Hematopoietic multipotent progenitor cell treated with erythropoietin and hydrocortisone succinate and interleukin-3 and kit ligand, for 8 days (in vitro differentiated cells): Measurements from ENCODE around the gene SPN.
"Not testable (repeated sequence)": the region's sequence is repeated elsewhere in the genome, so short reads cannot be mapped to it uniquely, and the experiment has no call there.

Experiments used
- DNase-seq: peaks from one replicate; pipeline ENCODE4 v3.0.0-alpha.2; 2015

SPN gene

DNA sequence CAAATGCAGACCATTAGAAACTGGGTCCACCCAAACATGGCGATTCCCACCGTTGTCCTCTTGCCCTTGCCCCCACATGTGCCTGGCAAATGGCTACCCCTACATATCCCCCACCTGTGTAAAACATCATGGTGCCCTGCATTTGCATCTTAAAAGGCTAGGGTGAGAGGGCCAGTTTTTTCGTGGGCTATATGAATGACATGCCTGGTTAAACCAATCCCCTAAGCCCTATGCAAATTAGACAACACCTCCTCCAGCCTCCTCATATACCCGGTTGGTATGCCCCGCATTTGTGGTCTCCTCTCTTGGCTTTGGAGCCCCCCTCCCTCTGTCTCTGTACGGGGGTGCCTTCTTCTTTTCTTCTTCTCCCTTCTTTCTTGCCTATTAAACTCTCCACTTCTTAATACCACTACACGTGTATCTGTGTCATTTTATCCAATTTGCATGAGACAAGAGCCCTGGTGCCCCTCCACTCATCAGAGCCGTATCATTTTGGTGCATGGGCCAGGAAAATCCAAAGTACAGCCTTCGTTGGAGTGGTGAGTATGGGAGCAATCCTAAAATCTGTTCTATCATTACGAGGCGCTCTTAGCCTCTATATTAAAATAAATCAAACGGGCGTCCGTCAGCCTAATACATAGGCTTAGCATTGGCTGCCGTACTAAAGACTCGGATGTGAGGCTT is 46.0 kb downstream of the SPN start:
- no peak for DNase-seq

DNA sequence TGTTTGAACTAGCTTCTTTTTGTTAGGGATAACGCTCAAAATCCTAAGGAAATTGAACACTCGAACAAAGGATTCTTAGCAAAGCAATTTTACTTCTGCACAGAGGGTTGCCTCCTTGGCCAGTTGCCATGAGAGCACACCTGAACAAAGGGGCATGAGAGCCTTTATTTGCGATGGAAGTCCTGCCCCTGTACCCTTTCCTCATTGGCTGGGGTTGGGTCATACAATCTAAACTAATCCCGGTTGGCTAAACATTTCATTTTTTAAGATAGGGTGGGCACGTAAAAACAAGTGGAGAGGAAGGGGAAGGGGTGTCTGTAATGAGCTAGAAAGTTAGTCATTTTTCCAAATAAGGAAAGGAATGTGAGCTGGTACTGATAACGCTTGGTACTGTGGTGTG is 46.6 kb downstream of the SPN start:
- not testable (repeated sequence) for DNase-seq

DNA sequence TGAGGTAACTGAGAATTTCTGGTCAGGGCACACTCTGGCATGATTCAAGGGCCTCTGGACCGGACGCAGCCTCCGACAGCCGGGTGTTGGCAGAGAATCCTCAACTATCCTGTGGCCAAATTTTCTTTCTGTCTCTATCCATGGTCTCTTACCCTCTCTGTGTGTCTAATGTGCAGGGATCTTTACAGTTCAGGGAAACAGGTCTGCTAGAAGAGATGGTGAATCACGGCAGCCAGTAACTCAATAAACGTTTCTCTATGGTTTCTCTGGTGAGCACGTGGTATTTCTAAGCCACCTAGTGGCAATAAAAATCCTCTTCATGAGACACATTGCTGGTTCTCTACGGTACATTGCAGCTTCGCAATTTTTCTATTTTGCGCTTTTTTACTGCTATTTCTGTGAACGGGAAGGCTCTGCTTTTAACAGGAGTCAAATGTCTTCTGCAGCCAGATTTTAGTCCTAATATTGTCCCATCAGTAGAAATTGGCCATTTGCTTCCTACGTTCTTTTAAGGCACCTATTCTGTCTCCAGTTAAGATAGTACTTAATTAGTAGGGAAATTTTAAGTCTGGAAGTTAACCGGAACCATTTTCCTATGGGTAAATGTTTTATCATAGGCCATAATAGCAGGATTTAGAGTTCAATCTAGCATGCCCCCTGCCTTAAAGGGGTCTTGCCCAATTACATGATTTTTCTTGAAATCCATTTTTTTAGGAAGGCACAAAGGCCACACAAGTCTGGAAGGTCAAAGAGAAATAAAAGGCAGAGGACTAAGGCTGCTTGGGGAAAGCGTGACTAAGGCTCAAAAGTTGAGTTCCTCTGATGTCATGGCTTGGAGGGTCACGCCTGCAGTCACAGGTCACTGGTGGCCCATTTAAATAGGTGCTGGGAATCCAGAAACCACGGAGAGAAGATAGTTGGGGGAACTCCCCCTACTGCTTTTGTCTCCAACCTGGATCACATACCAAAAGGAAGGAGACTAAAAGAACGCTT is 47.5 kb downstream of the SPN start:
- DNase-seq: peak; percentile 79

DNA sequence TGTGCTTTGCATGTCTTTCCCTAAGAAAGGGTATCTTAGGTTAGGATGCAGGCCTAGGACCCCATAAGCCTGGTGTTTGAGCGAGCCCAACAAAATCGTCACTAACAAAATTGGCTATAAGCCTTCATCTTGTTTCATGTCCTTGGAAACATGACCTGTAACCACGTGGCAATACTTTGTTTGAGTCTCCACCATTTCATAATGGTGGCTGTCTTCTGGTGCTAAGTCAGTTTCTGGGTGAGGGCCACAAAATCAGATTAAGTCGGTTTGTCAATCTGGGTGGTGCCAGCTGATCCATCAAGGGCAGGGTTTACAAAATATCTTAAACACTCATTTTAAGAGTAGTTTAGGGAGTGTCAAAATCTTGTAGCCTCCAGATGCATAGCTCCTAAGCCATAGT is 49.8 kb downstream of the SPN start:
- DNase-seq: no peak

DNA sequence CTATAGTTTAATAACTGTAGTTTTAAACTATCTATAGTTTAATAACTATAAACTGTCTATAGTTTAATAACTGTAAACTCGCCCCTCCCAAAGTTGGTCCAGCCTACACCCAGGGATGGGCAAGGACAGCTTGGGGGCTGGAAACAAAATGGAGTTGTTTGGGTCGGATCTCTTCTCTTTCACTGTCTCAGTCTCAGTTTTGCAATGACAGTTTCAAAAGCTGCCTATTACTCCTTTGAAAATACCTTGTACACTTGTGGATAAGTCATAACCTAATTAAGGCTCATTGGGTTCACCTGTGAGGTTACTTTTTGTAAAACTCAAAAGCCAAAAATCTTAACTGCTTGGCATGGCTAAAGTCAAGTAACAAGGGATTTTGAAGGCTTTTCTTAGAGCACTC is 51.3 kb downstream of the SPN start:
- DNase-seq: no peak

DNA sequence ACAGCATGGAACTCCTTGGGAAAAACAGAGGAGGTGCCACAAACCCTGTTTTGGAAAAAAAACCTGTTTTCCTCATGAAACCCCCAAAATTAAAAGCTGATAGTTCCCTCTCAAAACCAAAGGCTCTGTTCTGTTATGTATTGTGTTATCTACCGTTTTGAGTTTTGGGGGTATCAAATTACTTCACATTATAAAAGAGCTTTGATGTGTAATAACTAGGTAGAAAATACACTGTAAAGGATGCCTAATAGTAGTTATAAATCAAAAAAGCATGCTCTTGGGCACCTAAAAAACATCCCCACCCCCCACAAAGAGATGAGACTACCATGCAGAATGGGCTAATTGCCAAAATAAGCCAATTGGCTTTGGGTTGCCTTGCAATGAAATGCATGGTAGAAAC is 51.9 kb downstream of the SPN start:
- no peak for DNase-seq

DNA sequence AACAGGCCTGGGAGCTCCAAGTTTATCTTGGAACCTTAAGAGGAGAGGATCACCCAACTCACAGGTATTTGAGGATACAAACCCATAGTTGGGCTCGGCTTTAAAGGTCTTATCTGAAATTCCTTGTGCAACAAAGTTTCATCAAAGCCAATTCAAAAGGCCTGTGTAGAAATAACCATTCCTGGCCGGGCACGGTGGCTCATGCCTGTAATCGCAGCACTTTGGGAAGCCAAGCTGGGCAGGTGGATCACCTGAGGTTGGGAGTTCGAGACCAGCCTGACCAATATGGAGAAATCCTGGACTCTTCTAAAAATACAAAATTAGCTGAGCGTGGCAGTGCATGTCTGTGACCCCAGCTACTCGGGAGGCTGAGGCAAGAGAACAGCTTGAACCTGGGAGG is 54.1 kb downstream of the SPN start:
- DNase-seq: no peak

DNA sequence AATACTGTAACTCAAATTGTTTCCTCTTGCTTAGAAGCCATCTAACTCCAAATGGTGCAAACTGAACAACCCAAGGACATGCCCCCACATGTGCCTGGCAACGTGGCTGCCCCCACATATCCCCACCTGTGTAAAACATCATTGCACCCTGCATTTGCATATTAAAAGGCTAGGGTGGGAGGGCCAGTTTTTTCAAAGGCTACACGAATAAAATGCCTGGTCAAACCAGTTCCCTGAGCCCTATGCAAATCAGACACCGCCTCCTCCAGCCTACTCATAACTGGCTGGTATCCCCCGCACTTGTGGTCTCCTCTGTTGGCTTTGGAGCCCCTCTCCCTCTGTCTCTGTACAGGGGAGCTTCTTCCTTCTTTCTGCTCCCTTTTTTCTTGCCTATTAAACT is 56.0 kb downstream of the SPN start:
- no peak for DNase-seq
